Type B pancreatic cell (in vitro differentiated cells): ENCODE data around the gene SIDT1. TPM values are rescaled to one million over a fixed set of nuclear protein-coding genes. Genes with fewer than 3 reads are reported as not detected.

Experiments
- DNase-seq: peaks from one replicate; pipeline ENCODE4 v3.0.0; 2021; ENCODE audit warnings: mixed read lengths; ENCODE audit not compliant: unreplicated experiment; ENCODE audit errors: extremely low spot score
- H3K27ac Mint-ChIP-seq: 2 replicates; pipeline ENCODE4 v1.8.0; 2021; ENCODE audit warnings: mild to moderate bottlenecking, mixed read lengths
- H3K27me3 Mint-ChIP-seq: 2 replicates; pipeline ENCODE4 v1.8.0; 2021; ENCODE audit warnings: mixed read lengths
- H3K36me3 Mint-ChIP-seq: 2 replicates; pipeline ENCODE4 v1.8.0; 2021; ENCODE audit warnings: mixed read lengths
- H3K4me1 Mint-ChIP-seq: one replicate; pipeline ENCODE4 v1.8.0; 2021; ENCODE audit warnings: mixed read lengths; ENCODE audit not compliant: unreplicated experiment
- H3K4me3 Mint-ChIP-seq: 2 replicates; pipeline ENCODE4 v1.8.0; 2021; ENCODE audit warnings: mild to moderate bottlenecking, mixed read lengths
- H3K9me3 Mint-ChIP-seq: 2 replicates; pipeline ENCODE4 v1.8.0; 2021; ENCODE audit warnings: mixed read lengths
- total RNA-seq: library from RNA; stranded (reverse); gene quantifications from 2 replicates; pipeline ENCODE4 v1.2.1, GENCODE V29; 2021; ENCODE audit warnings: low replicate concordance
- TF ChIP-seq, protein P1 (sequence below): fragments of 200-600 bp; sonication (generic); conservative IDR thresholded peaks from 2 replicates; pipeline ENCODE4 v1.5.0; 2021; ENCODE audit warnings: antibody characterized with exemption, mild to moderate bottlenecking

The SIDT1 gene
- total RNA-seq, 1 donor from 2014 or later: 0.97 TPM

DNA sequence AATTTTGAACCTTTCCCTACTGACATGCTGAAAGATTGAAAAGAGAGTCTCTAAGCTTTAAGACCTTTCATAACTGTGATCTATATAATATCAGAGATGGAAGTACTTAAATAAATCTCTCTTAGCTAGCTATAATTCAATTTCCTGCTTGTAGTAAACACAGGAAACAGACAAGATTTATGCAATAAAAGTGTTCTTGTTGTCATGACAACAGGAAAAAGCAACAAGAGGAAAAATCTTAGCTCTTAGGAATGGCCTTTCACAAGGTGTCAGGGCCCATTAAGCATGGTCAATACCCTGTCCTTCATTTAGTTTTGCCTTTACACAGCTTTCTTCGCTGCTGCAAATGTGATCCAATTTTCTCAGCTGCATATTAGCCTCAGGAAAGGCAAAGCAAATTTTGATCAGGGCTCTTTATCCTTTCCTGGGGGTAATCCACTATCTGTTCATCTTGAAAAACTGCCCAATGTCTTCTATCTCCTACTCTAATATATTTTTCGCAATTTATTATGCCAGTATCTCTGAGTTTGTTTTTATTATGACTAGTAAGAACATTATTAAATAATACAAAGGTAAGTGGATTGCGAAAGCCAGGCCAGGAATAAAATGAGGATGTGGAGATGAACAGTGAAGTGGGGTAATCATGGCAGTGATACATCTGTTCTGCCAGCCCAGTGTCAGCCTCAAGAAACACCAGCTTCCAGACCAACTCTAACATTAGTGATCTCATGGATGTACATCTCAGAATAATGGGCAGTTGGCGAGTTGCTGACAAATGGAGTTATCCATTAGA lies 28.7 kb downstream of the SIDT1 start:
- no peak for DNase-seq
- Mint-ChIP-seq H3K36me3 (peaks cover 3% of the 10 kb centered on the region), H3K27ac (no peak overlapping the region), H3K27me3 (peaks cover 10% of the 10 kb centered on the region), H3K9me3 (no peaks in the 10 kb centered on the region), H3K4me3 (no peak overlapping the region), H3K4me1 (no peaks in the 10 kb centered on the region)
- TF ChIP-seq, protein P1, sequence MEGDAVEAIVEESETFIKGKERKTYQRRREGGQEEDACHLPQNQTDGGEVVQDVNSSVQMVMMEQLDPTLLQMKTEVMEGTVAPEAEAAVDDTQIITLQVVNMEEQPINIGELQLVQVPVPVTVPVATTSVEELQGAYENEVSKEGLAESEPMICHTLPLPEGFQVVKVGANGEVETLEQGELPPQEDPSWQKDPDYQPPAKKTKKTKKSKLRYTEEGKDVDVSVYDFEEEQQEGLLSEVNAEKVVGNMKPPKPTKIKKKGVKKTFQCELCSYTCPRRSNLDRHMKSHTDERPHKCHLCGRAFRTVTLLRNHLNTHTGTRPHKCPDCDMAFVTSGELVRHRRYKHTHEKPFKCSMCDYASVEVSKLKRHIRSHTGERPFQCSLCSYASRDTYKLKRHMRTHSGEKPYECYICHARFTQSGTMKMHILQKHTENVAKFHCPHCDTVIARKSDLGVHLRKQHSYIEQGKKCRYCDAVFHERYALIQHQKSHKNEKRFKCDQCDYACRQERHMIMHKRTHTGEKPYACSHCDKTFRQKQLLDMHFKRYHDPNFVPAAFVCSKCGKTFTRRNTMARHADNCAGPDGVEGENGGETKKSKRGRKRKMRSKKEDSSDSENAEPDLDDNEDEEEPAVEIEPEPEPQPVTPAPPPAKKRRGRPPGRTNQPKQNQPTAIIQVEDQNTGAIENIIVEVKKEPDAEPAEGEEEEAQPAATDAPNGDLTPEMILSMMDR: no peak

DNA sequence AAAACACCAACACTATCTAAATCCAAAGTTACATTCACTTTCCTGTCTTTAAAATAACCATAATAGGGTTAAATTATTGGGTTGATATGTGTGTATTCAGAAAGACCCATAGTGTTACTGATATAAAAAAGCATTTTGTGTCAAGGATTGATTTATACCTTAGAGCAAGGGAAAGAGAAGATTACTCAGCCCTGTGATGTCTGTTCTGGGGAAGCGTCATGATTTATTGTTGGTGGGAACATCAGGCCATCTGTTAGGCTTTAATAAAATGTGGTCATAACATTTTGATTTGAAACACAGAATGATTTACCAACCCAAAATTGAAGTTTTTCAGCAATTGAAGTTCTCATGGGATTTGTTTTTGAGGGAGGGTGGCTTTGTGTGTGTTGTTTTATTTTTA lies 33.2 kb downstream of the SIDT1 start:
- H3K27me3 Mint-ChIP-seq: peaks cover 10% of the 10 kb centered on the region
- H3K9me3 Mint-ChIP-seq: no peaks in the 10 kb centered on the region
- H3K36me3 Mint-ChIP-seq: peaks cover 3% of the 10 kb centered on the region
- H3K4me1 Mint-ChIP-seq: no peaks in the 10 kb centered on the region
- TF ChIP-seq, protein P1: no peak
- no peak for DNase-seq
- no peak overlapping the region for H3K27ac Mint-ChIP-seq
- H3K4me3 Mint-ChIP-seq: no peak overlapping the region

DNA sequence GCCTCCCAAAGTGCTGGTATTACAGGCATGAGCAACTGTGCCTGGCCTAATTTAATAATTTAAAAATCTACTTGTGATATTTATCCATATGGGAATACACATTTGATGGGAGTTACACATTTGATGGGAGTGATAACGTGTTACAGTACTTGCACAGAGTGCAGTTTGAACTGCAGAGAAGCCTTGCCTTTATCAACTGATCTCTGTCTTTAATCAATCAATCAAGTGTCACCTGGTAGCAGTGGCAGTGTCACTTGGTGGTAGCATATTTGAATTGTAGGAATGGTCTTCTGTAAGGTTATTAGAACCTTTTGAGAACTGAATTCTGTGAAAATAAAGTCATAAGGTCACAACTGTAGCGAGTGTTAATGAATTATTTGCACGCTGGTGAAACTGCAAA lies 37.8 kb downstream of the SIDT1 start:
- Mint-ChIP-seq H3K4me3 (no peak overlapping the region), H3K36me3 (no peaks in the 10 kb centered on the region), H3K9me3 (no peaks in the 10 kb centered on the region), H3K4me1 (peaks cover 19% of the 10 kb centered on the region), H3K27me3 (peaks cover 3% of the 10 kb centered on the region), H3K27ac (no peak overlapping the region)
- no peak for DNase-seq
- TF ChIP-seq, protein P1: no peak

DNA sequence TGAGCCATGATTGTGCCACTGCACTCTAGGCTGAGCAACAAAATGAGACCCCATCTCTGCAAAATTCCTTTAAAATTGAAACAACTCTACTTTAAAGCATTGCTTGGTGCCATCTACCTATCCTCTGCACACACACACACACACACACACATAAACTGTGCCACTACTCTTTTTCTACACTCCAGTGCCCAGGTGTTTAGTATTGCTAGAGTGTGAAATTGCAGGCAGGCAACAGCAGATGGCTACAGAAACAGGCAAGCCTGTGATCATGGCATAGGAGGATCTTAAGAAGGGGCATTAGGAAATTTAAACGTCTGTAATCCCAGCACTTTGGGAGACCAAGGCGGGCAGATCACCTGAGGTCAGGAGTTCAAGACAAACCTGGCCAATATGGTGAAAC lies 39.0 kb downstream of the SIDT1 start:
- no peak overlapping the region for H3K4me3 Mint-ChIP-seq
- no peaks in the 10 kb centered on the region for H3K9me3 Mint-ChIP-seq
- H3K36me3 Mint-ChIP-seq: no peaks in the 10 kb centered on the region
- no peak for DNase-seq
- peaks cover 3% of the 10 kb centered on the region for H3K27me3 Mint-ChIP-seq
- H3K27ac Mint-ChIP-seq: no peak overlapping the region
- TF ChIP-seq, protein P1: no peak
- peaks cover 22% of the 10 kb centered on the region for H3K4me1 Mint-ChIP-seq

DNA sequence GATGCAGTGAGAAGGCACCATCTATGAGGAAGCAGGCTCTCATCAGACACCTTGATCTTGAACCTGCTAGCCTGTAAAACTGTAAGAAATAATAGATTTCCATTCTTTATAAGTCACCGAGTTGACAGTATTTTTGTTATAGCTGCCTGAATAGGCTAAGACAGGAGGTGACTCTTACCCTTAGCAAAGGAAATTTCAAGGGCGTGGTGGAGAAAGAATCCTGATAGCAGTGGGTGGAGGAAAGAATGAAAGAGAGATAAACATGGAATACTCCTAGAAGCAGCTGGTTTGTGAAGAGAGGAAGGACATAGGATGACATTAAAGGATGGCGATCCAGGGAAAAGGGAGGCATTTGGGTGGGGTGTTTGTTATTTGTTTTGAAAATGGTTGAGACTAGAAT lies 41.4 kb downstream of the SIDT1 start:
- Mint-ChIP-seq H3K27ac (peak overlapping the region; percentile 2), H3K4me1 (peaks cover 22% of the 10 kb centered on the region), H3K9me3 (peaks cover 4% of the 10 kb centered on the region), H3K4me3 (peak overlapping the region; percentile 17), H3K36me3 (no peaks in the 10 kb centered on the region), H3K27me3 (peaks cover 3% of the 10 kb centered on the region)
- no peak for DNase-seq
- TF ChIP-seq, protein P1: no peak
